ENCODE measurements around the gene NDUFS6.
A peak's percentile ranks its signal among the peaks of the same experiment; 100 is the strongest.

Gene NDUFS6

GRCh38 chr5:1801222-1801966 lies at the start of gene NDUFS6:
TSS of gene NDUFS6 (plus strand) at chr5:1801407. CDS start at chr5:1801418, 11 bp downstream.
- peak; percentile 58 for DNase-seq

- no peak for DNase-seq
These were observed 49.1 kb upstream of the NDUFS6 start for GRCh38 chr5:1751864-1752822.

GRCh38 chr5:1752881-1753280 lies 48.3 kb upstream of the NDUFS6 start:
- no peak for DNase-seq

GRCh38 chr5:1753490-1753889 lies 47.7 kb upstream of the NDUFS6 start:
- no peak for DNase-seq

GRCh38 chr5:1754531-1755220 lies 46.5 kb upstream of the NDUFS6 start:
- DNase-seq, result no peak

DNA sequence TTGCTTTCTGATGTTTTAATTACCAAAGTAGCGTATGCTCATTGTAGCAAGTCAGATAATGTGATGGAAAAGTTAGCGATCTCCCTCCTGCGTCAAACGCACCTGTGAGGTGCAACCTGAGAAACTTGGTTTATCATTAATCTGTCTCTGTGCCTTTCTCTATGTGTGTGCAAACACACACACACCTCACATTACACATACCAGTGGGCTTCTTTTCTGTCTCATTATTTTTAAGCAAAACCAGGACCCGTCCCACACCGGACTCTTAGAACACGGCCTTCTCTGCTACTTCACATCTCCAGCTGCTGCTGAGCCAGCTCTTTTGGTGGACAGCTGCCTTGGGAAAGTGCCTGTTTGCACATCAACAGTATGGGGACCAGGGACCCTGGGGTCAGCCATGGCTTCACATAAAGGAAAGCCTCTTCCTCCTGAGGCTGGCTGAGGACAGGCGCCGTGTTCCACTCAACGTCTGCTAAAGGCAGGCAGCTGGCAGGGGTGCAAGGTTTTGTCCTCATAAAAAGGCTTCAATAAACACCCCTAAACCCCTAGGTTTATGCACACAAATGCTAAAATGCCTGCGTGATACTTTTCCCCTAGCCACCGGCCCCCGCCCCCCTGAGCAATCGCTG lies 45.8 kb upstream of the NDUFS6 start:
- DNase-seq, result no peak

DNA sequence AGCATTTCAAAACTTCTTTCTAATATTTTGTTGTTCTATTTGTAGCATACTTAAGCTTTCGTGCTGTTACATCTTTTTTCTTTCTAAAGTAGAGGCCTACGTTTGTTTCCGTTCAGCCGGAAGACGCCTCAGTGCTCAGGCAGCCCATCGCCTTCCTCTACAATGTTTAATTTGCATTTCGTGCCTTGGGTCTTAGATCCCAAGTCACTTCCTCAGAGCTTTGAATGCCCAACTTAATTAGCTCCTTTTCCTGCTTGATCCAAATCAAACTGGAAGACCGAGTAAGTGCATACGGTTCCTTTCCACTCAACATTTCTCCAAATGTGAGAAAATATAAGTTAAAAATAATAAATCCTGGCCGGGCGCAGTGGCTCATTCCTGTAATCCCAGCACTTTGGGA lies 44.7 kb upstream of the NDUFS6 start:
- no peak for DNase-seq

GRCh38 chr5:1757511-1757910 lies 43.7 kb upstream of the NDUFS6 start:
- DNase-seq, result no peak

DNA sequence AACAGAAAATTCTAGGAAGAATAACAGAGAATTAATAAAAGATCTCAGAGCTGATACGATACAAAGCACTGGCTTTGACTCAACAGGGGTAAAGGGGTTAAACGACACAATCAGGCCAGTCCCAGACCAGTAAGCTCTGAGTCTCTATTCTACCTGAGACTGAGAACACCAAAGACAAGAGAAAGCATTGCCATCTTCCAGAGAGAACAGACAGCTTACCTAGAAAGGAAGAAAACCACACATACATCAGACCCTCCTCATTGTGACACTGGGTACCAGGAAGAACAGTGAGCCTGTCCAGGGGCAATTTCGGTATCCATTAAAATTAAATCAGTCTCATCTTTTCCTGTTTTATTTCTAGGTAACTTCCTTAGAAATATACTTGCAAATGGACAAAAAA lies 42.6 kb upstream of the NDUFS6 start:
- DNase-seq, result no peak

- DNase-seq, result no peak
These were observed 41.7 kb upstream of the NDUFS6 start for GRCh38 chr5:1759378-1759970.

GRCh38 chr5:1760231-1760630 lies 41.0 kb upstream of the NDUFS6 start:
- no peak for DNase-seq

DNA sequence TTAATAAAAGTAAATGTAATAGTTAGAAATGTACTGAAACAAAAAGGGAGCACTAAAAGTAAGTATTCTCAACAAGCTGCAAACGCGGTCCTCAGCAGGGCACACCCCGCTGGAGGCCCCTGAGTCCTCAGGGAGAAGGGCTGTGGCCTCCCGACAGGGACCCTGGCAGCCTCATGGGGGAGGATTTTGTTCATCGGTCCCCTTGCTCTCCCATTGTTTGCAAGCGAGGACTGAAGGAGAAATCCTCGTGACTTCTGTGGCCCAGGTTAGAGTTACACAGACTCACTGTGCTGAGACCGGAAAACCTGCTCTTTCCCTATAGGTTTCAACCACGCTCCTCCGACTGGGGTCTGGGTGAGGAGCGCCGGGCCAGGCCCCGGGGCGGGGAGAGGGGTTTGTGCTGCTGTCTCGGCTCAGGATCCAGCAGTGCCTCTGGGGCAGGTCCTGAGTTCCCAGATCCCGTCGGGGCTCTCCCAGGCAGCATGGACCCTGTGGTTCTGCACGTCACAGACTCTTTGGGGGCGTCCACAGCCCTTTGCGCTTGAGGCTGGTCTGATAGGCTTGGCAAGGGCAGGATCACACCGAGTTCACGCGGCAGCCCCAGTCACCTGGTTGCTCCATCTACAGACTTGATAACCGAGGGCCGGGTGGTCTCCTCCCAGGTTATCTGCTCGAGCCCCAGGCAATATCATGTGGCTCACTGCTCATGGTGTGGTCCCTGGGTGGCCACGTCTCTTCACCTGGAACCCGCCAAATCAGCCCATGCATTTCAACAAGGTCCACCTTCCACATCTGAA lies 40.4 kb upstream of the NDUFS6 start:
- DNase-seq, result no peak

DNA sequence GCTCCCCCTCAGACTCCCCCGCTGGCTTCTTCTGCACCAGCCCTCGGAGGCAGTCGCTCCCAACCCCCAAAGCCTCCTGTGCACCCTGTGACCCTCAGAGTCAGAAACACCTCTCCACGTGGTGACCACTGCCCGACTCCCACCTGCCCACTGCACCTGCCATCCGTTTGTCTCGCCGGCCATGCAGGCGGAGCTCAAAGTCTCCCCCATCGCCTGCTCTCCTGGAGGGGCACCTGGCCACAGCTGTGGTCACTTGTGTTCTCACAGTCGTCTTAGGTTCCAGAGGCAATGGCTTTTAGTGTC lies 39.8 kb upstream of the NDUFS6 start:
- DNase-seq, result no peak

GRCh38 chr5:1762121-1762882 lies 38.9 kb upstream of the NDUFS6 start:
- no peak for DNase-seq

GRCh38 chr5:1762883-1763547 lies 38.2 kb upstream of the NDUFS6 start:
- no peak for DNase-seq

DNA sequence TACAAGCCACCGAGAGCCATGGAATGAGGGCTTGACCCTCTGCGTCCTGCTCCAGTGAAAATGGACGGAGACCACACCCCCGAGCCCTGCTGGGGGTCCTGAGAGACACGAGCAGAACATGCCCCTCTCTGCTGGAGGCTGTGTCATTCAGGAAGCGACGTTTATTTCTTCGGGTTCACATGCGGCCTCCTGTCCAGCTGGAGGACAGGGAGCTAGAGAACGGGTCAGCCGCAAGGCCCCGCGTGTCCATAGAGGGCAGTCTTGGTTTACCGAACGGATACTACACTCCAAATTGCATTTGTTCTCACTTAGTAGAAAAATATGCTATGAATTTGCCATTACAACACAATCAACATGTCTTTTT lies 37.7 kb upstream of the NDUFS6 start:
- no peak for DNase-seq

DNA sequence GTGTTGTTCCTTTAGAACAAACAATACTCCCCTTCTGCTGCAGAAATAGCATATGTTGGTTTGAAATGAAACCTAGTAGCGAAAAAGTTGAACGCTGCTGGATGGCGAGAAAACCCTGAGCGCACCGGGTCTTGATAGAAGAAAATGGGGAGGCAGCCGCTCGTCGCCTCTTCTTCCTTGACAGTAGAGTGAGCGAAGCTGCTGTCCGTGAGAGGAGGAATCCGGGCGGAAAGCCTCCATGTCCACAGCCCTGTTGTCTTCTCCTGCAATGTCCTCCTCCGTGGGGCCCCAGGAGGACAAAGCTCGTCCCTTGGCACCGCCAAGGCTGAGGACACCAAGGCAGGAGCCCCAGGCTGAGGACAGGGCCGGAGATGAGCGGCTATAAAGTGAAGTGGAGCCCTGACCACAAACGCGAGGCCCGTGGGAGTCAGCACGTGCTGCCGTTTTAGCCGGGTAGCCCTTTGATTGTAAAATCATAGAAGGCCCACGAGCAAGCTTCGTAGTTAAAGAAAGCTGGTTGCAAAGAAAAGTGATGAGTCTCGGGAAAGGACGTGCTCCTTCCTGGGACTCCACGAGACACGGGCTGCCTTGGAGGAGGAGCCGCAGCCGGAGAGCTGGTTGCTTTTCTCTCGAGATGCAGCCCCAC lies 37.1 kb upstream of the NDUFS6 start:
- no peak for DNase-seq

DNA sequence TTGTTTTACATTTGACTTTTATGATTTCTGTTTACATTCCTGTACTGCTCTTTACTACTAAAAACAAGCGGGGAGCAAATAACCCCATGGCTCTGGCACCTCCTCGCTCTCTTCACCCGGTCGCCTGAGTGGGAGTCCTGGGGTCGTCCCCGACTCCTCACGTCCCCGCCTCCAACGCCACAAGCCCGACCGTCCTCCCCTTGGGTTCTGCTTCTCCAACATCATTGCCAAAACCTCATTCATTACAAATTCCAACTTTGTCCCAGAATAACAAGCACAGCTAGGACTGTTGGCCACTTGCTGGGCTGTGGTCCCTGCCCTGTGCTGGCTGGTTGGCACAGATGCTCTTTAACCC lies 36.6 kb upstream of the NDUFS6 start:
- DNase-seq, result no peak

DNA sequence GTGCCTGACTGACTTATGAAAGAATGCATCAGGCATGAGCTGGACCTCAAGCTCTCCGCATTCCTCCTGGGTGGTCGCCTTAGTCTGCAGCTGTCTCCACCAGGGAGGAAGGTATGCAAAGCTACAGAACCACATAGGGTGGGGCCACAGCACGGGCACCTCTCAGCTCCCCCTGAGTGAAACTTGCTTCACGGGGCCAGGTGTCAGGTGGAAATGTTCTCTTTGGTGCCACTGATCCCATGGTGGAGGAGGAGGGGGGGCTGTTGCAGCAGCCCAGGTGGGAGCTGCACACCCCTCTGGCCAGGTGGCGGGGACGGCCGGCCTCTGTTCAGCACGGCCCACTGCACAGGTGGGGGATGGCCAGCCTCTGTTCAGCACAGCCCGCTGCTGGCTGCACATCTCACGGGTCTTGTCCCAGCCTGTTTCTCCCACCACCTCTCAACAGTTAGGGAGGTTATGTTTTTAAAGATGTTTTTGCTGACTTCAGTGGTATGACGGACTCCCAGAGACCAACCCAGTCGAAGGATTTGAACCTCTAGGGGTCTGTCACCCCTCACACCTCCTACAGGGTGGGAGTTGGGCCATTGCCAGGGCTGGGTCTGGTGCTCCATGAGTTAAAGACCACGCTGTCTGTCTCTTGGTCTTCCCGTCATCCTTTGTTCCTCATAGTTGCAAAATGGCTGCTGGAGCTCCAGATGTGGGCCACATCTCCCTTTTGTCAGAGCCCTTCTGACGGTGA lies 35.9 kb upstream of the NDUFS6 start:
- no peak for DNase-seq

DNA sequence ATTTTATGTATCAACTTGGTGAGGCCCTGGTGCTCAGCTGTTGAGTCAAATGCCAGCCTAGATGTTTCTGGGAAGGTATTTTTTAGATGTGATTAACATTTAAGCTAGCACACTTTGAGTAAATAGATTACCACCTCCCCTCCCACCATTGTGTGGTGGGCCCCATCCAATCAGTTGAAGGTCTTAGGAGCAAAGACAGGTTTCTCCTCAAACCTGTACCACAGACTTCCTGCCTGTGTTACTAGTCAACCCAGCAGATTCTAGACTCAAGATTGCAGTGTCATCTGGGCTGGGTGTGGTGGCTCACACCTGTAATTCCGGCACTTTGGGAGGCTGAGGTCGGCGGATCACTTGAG lies 35.3 kb upstream of the NDUFS6 start:
- DNase-seq, result no peak

All from NCI-H2029 (cell line).